22Rv1 (cell line): ENCODE results near the gene NKX1-1.

Experiments used
- ZFX ChIP-seq: fragments of 450-650 bp; IDR thresholded peaks from 2 replicates; pipeline ENCODE4 v1.6.1; 2017; ENCODE audit warnings: antibody characterized with exemption, borderline replicate concordance
- TF ChIP-seq, protein P1 (sequence below): fragments of 450-650 bp; IDR thresholded peaks from 2 replicates; pipeline ENCODE4 v1.5.1; 2017; ENCODE audit warnings: mild to moderate bottlenecking

DNA sequence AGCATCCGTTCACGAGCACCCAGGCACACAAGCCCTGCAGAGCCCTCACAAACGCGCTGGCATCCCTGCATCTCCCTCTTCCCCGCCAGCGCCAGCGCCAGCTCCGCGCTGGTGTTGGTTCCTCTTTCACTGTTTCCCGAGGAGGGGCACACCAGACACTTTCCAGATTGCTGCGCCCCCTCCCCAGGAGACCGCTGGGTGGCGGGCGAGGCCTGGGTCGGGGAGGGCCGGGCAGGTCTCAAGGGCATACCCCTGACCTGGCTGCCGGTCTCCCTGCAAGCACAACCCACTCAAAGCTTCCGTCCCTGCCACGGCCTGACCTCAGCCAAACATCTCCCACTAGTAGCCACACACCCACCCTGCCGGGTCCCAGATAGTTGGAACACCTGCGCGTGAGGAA is 2.2 kb upstream of the NKX1-1 start:
- TF ChIP-seq, protein P1, sequence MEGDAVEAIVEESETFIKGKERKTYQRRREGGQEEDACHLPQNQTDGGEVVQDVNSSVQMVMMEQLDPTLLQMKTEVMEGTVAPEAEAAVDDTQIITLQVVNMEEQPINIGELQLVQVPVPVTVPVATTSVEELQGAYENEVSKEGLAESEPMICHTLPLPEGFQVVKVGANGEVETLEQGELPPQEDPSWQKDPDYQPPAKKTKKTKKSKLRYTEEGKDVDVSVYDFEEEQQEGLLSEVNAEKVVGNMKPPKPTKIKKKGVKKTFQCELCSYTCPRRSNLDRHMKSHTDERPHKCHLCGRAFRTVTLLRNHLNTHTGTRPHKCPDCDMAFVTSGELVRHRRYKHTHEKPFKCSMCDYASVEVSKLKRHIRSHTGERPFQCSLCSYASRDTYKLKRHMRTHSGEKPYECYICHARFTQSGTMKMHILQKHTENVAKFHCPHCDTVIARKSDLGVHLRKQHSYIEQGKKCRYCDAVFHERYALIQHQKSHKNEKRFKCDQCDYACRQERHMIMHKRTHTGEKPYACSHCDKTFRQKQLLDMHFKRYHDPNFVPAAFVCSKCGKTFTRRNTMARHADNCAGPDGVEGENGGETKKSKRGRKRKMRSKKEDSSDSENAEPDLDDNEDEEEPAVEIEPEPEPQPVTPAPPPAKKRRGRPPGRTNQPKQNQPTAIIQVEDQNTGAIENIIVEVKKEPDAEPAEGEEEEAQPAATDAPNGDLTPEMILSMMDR = peak; percentile 31
- no peak for TF ChIP-seq ZFX
